Keratinocyte (primary cell): ENCODE measurements around the gene NRDE2.
A peak's percentile ranks its signal among the peaks of the same experiment; 100 is the strongest.

Experiments used
- EZH2 ChIP-seq: IDR thresholded peaks from one replicate; pipeline ENCODE4 v1.6.1; 2012; ENCODE audit warnings: inconsistent platforms, mild to moderate bottlenecking, low read length, moderate library complexity
- TF ChIP-seq, protein P1 (sequence below), 3 experiments: IDR thresholded peaks in 1 of 3; conservative IDR thresholded peaks in 1 of 3; optimal IDR thresholded peaks in 1 of 3; 2 replicates in 2 of 3; 3 replicates in 1 of 3; pipeline versions ENCODE3 to v1.5.1; 2011; ENCODE audit warnings: low read length in 3 of 3, mild to moderate bottlenecking in 3 of 3, moderate library complexity in 2 of 3, control low read depth in 1 of 3, inconsistent platforms in 1 of 3; ENCODE audit not compliant: insufficient read depth in 2 of 3; ENCODE audit errors: extremely low read depth in 1 of 3

- TF ChIP-seq, protein P1, sequence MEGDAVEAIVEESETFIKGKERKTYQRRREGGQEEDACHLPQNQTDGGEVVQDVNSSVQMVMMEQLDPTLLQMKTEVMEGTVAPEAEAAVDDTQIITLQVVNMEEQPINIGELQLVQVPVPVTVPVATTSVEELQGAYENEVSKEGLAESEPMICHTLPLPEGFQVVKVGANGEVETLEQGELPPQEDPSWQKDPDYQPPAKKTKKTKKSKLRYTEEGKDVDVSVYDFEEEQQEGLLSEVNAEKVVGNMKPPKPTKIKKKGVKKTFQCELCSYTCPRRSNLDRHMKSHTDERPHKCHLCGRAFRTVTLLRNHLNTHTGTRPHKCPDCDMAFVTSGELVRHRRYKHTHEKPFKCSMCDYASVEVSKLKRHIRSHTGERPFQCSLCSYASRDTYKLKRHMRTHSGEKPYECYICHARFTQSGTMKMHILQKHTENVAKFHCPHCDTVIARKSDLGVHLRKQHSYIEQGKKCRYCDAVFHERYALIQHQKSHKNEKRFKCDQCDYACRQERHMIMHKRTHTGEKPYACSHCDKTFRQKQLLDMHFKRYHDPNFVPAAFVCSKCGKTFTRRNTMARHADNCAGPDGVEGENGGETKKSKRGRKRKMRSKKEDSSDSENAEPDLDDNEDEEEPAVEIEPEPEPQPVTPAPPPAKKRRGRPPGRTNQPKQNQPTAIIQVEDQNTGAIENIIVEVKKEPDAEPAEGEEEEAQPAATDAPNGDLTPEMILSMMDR (optimal IDR thresholded peaks at IDR 0.05 in 1 of 3, IDR thresholded peaks at IDR 0.05 in 1 of 3, conservative IDR thresholded peaks at IDR 0.05 in 1 of 3; ENCODE audit: extremely low read depth in 1 of 3, insufficient read depth in 2 of 3, low read length in 3 of 3), result peak in 2 of 3 experiments; percentile 51 to 56
- no peak for TF ChIP-seq EZH2
Measured at GRCh38 chr14:90301668-90302090, 30.1 kb downstream of the NRDE2 start.
